ENCODE measurements around the gene SLC25A11.

DNA sequence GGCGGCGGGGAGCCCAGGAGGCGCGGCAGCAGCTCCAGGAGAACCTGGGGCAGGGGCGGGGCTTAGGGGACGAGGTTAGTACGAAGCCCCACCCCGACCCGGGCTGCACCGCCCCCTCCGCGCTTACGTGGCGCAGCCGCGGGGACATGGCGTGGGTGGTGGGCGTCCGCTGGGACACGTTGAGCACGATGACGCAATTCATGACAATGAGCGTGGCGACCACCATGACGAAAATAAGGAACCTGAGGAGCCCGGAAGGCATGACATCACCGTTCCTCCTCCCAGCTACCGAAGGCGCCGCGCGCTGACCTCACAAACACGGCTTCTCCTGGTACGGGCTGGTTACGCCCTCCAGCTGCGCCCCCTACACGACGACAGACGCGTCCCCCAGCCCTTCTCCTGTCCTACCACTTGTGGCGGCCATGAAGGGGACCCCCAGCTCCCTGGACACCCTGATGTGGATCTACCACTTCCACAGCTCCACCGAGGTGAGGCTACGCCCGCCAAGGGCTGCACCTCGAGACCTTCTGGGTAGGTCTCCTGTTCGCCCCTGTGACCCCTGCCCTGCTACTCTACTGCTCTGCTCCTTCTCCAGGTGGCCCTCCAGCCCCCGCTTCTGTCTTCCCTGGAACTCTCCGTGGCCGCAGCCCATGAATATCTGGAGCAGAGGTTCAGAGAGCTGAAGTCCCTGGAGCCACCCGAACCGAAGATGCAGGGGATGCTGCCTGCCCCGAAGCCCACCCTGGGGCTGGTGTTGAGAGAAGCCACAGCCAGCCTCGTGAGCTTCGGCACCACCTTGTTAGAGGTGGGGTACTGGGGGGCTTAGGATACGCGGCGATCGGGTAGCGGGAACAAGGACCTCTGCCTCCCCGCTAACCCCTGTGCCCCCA lies 40.3 kb downstream of the SLC25A11 start, which contains the start of gene C17orf107:
- TF ChIP-seq, protein P1, sequence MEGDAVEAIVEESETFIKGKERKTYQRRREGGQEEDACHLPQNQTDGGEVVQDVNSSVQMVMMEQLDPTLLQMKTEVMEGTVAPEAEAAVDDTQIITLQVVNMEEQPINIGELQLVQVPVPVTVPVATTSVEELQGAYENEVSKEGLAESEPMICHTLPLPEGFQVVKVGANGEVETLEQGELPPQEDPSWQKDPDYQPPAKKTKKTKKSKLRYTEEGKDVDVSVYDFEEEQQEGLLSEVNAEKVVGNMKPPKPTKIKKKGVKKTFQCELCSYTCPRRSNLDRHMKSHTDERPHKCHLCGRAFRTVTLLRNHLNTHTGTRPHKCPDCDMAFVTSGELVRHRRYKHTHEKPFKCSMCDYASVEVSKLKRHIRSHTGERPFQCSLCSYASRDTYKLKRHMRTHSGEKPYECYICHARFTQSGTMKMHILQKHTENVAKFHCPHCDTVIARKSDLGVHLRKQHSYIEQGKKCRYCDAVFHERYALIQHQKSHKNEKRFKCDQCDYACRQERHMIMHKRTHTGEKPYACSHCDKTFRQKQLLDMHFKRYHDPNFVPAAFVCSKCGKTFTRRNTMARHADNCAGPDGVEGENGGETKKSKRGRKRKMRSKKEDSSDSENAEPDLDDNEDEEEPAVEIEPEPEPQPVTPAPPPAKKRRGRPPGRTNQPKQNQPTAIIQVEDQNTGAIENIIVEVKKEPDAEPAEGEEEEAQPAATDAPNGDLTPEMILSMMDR (IDR thresholded peaks at IDR 0.05 in 2 of 3, conservative IDR thresholded peaks at IDR 0.05 in 1 of 3; ENCODE audit: borderline replicate concordance in 1 of 3, insufficient read depth in 1 of 3, low read depth in 2 of 3, low read length in 2 of 3), result no peak
- TF ChIP-seq, protein P2, sequence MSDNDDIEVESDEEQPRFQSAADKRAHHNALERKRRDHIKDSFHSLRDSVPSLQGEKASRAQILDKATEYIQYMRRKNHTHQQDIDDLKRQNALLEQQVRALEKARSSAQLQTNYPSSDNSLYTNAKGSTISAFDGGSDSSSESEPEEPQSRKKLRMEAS (IDR thresholded peaks at IDR 0.05), result no peak
- TF ChIP-seq POLR2A (IDR thresholded peaks at IDR 0.05; ENCODE audit: borderline replicate concordance, extremely low read depth, insufficient read depth, insufficient read length) (no peak), POLR2AphosphoS5 (IDR thresholded peaks at IDR 0.05; ENCODE audit: low read depth, low read length) (no peak), YY1 (IDR thresholded peaks at IDR 0.05; ENCODE audit: extremely low read depth, insufficient replicate concordance, low read depth, low read length) (no peak), EZH2 (IDR thresholded peaks at IDR 0.05) (no peak)
- TF ChIP-seq, protein P3, sequence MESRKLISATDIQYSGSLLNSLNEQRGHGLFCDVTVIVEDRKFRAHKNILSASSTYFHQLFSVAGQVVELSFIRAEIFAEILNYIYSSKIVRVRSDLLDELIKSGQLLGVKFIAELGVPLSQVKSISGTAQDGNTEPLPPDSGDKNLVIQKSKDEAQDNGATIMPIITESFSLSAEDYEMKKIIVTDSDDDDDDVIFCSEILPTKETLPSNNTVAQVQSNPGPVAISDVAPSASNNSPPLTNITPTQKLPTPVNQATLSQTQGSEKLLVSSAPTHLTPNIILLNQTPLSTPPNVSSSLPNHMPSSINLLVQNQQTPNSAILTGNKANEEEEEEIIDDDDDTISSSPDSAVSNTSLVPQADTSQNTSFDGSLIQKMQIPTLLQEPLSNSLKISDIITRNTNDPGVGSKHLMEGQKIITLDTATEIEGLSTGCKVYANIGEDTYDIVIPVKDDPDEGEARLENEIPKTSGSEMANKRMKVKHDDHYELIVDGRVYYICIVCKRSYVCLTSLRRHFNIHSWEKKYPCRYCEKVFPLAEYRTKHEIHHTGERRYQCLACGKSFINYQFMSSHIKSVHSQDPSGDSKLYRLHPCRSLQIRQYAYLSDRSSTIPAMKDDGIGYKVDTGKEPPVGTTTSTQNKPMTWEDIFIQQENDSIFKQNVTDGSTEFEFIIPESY (IDR thresholded peaks at IDR 0.05; ENCODE audit: extremely low read depth, insufficient replicate concordance, low read length), result no peak
- TF ChIP-seq, protein P4, sequence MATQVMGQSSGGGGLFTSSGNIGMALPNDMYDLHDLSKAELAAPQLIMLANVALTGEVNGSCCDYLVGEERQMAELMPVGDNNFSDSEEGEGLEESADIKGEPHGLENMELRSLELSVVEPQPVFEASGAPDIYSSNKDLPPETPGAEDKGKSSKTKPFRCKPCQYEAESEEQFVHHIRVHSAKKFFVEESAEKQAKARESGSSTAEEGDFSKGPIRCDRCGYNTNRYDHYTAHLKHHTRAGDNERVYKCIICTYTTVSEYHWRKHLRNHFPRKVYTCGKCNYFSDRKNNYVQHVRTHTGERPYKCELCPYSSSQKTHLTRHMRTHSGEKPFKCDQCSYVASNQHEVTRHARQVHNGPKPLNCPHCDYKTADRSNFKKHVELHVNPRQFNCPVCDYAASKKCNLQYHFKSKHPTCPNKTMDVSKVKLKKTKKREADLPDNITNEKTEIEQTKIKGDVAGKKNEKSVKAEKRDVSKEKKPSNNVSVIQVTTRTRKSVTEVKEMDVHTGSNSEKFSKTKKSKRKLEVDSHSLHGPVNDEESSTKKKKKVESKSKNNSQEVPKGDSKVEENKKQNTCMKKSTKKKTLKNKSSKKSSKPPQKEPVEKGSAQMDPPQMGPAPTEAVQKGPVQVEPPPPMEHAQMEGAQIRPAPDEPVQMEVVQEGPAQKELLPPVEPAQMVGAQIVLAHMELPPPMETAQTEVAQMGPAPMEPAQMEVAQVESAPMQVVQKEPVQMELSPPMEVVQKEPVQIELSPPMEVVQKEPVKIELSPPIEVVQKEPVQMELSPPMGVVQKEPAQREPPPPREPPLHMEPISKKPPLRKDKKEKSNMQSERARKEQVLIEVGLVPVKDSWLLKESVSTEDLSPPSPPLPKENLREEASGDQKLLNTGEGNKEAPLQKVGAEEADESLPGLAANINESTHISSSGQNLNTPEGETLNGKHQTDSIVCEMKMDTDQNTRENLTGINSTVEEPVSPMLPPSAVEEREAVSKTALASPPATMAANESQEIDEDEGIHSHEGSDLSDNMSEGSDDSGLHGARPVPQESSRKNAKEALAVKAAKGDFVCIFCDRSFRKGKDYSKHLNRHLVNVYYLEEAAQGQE (IDR thresholded peaks at IDR 0.05; ENCODE audit: low read depth), result no peak
